Stimulated activated CD8-positive, alpha-beta memory T cell treated with anti-CD3 and anti-CD28 coated beads, Interleukin-7, amount 100 ng/mL, for 1 hour (primary cell): ENCODE measurements around the gene GALE.
"Not testable (repeated sequence)": the region's sequence is repeated elsewhere in the genome, so short reads cannot be mapped to it uniquely, and the experiment has no call there.

ENCODE experiments used
- DNase-seq, 2 donors: peaks; one replicate each; pipeline ENCODE4 v3.0.0-alpha.2; 2020; ENCODE audit warnings: low read depth in 2 of 2

GALE gene

GRCh38 chr1:23809751-23810171, 9.2 kb upstream of the GALE start:
- peak; percentile 56 to 64 for DNase-seq

DNA sequence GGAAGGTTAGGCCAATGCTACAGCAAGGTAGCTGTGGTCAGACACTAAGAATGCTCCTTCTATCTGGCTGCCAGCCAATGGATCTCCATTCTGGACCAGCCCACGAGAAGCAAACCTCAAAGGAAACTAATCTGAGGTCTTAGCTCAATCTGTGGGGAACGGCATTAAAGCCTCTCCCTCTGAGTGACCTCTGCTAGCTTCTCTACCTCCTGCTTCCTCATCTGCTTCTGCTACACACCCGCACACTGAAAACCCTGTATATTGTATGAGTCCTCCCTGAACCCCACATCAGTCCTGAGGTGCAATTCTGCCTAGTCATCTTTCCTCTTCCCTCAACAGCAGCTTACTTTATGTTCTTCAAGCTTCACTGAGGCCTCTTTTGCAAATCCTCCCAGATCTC, 6.9 kb upstream of the GALE start:
- DNase-seq, result no peak

- DNase-seq, result no peak
Observed at GRCh38 chr1:23806280-23806679, 5.7 kb upstream of the GALE start.

DNA sequence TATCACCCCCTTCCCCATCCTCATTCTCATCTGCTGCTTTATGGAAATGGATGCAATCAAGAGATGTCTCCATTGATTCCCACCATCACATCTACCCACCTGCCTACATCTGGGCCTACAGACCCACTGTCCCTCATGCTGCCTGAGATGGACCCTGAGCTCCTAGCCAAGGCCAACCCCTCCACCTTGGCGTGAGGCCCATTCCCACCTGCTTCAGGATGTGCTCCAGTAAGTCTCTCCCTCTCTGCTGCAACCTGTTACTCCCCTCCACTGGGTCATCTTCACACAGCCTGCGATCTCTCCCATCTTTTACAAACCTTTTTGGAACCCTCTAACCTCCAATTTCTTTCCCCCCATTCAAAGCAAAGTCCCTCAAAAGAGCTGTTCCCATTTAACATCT, 4.5 kb upstream of the GALE start:
- DNase-seq, result no peak

DNA sequence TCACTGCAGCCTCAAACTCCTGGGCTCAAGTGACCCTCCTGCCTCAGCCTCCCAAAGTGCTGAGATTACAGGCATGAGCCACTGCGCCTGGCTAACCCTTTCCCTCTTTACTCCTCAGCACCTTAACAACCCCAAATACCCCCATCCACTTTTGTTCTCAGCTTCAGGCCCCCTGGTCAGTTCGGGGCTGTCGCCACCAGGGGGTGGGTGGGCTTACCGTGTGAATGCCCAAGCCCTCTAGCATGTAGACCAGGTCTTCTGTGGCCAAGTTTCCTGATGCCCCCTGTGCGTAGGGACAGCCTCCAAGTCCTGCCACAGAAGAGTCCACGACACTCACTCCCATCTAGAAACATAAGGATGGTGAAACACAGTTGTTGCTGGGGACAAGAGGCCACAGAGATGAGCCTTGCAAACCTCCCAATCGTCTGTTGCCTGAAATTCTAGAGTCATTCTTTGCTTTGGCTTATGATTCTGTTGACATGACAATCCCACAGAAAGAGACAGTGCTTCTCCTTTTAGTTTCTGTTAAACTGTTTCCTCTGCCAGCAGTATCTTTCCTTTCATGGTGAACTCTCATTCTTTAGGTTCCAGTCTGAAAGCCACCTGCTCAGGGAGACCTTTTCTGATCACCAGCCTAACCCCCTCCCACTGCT, 3.8 kb upstream of the GALE start:
- no peak for DNase-seq

- no peak for DNase-seq
Observed at GRCh38 chr1:23803674-23804073, 3.1 kb upstream of the GALE start.

GRCh38 chr1:23802809-23803342, 2.3 kb upstream of the GALE start:
- DNase-seq, result not testable (repeated sequence)

- no peak for DNase-seq
Observed at GRCh38 chr1:23801876-23802275, 1.3 kb upstream of the GALE start.

GRCh38 chr1:23801338-23801748, 789 bp upstream of the GALE start:
- no peak for DNase-seq

GRCh38 chr1:23799570-23800399, 769 bp downstream of the GALE start:
- no peak for DNase-seq

DNA sequence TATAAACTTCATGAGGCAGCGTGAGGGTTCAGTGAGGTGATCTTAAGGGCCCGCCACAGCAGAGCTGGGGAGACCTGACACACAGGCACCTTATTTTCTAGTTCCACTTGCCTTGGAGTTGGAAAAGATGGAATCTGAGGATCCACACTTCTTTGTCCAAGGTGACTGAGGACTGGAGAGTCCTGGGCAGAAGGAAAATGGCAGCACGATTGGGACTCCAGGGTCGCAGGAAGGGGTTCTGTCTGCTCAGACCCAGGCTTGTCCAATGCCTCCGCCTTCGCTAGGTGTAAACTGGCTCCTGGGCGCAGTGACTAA, 1.3 kb downstream of the GALE start:
- no peak for DNase-seq

DNA sequence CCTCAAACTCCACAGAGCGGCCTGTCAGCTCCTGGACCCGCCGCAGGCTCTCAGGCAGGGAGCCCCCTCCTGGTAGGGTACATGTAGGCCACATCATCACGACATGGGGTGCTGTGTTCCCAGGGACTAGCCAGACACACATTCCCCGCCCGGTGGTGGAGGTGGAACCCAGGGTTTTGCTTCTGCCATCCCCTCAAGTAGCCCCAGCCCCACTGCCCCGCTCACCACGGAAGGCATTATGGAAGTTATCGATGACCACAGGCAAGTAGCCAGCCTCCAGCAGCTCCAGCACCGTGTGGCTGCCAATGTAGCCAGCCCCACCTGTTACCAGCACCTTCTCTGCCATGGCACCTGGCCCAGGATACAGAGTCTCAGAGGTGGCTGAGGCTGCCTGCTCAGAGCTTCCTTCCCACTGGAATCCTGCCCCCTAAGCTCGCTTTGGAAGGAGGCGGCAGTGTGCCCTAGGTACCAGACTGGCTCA, 1.9 kb downstream of the GALE start:
- DNase-seq, result no peak

GRCh38 chr1:23797478-23798448, 2.8 kb downstream of the GALE start:
- no peak for DNase-seq

GRCh38 chr1:23796466-23797271, 3.9 kb downstream of the GALE start:
- DNase-seq, result no peak

DNA sequence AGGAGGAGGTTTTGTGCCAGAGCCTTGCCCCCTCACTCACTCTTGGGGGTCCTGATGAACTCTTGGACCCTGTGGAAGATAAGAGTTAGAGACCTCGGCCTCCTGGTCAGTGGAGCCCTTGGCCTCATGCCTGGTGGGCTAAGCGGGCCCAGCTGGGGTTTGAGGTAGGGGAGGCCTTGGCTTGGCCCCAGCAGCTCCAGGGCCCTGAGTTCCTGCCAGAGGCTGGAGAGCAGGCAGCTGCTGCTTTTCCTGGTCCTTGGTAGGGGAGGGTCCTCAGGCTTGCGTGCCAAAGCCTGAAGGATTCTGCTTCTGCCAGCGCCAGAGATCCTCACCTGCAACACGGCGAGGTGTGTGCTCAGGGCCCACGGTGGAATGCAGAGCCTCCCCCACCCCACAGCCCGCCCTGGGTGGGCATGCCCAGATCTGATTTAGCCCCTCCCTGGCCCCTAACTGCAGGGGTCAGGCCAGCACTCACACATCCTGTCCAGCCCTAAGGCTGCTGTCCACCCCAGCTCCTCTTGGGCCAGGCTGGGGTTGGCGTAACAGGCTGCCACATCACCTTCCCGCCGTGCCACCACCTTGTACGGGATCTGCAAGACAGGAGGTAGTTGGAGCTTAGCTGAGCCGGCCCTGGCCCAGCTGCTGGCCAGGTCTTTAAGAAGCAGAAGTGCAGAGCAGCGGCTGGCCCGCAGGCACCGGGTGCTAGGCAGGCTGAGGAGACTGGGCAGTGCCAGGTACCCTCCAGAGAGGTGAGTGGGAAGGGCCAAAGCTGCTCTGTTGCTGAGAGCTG, 4.7 kb downstream of the GALE start:
- no peak for DNase-seq

- DNase-seq, result not testable (repeated sequence)
Observed at GRCh38 chr1:23794732-23795182, 5.8 kb downstream of the GALE start.

DNA sequence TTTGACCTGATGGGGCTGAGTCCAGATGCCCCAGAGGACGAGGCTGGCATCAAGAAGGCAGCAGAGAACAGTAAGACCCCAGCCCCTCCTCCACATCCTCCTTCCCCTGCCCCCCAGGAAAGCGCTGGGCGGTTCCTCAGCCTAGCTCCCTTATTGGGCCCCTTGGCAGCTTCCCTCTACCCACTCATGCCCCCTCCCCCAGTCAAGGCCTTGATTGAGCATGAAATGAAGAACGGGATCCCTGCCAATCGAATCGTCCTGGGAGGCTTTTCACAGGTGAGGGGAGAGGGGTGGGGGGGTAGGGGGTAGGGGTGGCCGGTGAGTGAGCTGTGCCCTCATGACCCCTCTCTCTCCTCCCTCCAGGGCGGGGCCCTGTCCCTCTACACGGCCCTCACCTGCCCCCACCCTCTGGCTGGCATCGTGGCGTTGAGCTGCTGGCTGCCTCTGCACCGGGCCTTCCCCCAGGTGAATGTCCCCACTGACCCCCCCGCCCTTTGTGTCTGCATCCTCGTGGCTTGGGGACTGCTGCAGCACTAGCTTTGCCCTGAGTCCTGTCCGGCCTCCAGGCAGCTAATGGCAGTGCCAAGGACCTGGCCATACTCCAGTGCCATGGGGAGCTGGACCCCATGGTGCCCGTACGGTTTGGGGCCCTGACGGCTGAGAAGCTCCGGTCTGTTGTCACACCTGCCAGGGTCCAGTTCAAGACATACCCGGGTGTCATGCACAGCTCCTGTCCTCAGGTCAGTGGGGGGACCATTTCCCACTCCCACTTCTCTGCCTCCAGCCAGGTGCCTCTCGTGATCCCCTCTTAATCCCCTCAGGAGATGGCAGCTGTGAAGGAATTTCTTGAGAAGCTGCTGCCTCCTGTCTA, 6.5 kb downstream of the GALE start:
- no peak for DNase-seq

DNA sequence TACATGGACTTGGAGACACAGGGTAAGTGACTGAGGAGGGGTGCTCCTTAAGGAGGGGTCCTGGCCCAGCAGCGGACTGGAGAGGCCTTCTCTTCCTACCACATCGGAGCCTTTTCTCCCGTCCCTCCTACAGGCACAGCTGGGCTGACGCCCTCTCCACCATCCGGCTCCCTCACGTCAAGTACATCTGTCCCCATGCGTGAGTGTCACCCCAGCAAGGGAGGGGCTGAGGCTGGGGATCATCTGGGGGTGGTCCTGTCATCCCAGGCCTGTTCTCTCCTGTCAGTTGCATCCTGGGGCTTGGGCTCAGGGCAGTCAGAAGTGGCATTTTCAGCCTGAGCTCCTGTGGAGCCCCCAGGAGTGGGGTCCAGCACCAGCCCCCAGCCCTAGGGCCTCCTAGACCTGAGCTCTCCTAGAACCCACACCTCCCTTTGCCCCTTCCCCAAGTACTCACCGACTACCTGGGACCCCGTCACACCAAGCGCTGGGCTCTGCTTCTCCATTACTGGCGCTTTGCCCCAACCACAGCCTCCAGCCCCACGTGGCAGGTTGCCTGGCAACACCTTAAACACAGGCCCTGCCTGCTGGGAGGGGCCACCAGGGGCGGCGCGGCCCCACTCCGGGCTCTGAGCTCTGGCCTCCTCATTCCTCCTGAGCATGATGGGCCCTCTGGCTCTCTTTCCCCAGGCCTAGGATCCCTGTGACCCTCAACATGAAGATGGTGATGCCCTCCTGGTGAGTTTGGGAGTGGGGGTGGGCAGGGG, 7.4 kb downstream of the GALE start:
- DNase-seq, result no peak
